Transverse colon (tissue), 4 donors: Measurements from ENCODE around the gene PTCD1. TPM values are rescaled to one million over a fixed set of nuclear protein-coding genes. Genes with fewer than 3 reads are reported as not detected.
A peak's percentile ranks its signal among the peaks of the same experiment; 100 is the strongest.

ENCODE experiments used
- DNase-seq: peaks from one replicate; pipeline ENCODE4 v3.0.0-alpha.2; 2019
- H3K27ac ChIP-seq, 4 donors: fragments of 200-600 bp; sonication (generic); 2 replicates each; pipeline ENCODE4 v1.5.1; 2016 to 2018; ENCODE audit warnings: inconsistent platforms in 4 of 4
- H3K27me3 ChIP-seq: fragments of 200-600 bp; sonication (generic); 2 replicates; pipeline ENCODE4 v1.5.1; 2017; ENCODE audit warnings: inconsistent platforms
- H3K36me3 ChIP-seq, 4 donors: fragments of 200-600 bp; sonication (generic); 2 replicates each; pipeline ENCODE4 v1.5.1; 2017 to 2019; ENCODE audit warnings: inconsistent platforms in 4 of 4
- H3K4me1 ChIP-seq, 4 donors: fragments of 200-600 bp; sonication (generic); 2 replicates each; pipeline ENCODE4 v1.5.1; 2017 to 2020; ENCODE audit warnings: inconsistent platforms in 4 of 4
- H3K4me3 ChIP-seq, 4 donors: fragments of 200-600 bp; sonication (generic); 1 replicate in 1 of 4; 2 replicates in 3 of 4; pipeline versions ENCODE4 v1.5.1 to v1.6.1; 2017 to 2019; ENCODE audit warnings: inconsistent platforms in 4 of 4
- H3K9me3 ChIP-seq, 2 donors: fragments of 200-600 bp; sonication (generic); 2 replicates each; pipeline ENCODE4 v1.5.1; 2017 to 2019; ENCODE audit warnings: inconsistent platforms in 2 of 2
- CTCF ChIP-seq, 5 experiments: fragments of 200-600 bp in 3 of 5; fragments of 450-650 bp in 2 of 5; sonication (generic) in 3 of 5; IDR thresholded peaks; 1 replicate in 2 of 5; 2 replicates in 3 of 5; pipeline ENCODE4 v1.5.1; 2016 to 2017; ENCODE audit warnings: antibody characterized with exemption in 5 of 5, inconsistent platforms in 3 of 5, mild to moderate bottlenecking in 2 of 5, moderate library complexity in 1 of 5
- EP300 ChIP-seq: sonication (generic); formaldehyde crosslinking; IDR thresholded peaks from one replicate; pipeline ENCODE4 v1.6.1; 2017; ENCODE audit warnings: antibody characterized with exemption, low read depth
- POLR2A ChIP-seq: fragments of 450-650 bp; IDR thresholded peaks from one replicate; pipeline ENCODE4 v1.6.1; 2016; ENCODE audit warnings: antibody characterized with exemption, mild to moderate bottlenecking, moderate library complexity
- POLR2AphosphoS5 ChIP-seq, 3 donors: sonication (generic); formaldehyde crosslinking; IDR thresholded peaks; one replicate each; pipeline ENCODE4 v1.6.1; 2016; ENCODE audit warnings: antibody characterized with exemption in 3 of 3
- WGBS, 2 donors: methylation state at CpG; one replicate each; pipeline ENCODE4 v1.1.5; 2018; ENCODE audit warnings: low coverage in 1 of 2; 5-methylcytosine and 5-hydroxymethylcytosine counted together
- in situ Hi-C, 4 donors: fragments of 200-750 bp; cut with MboI; loops; one replicate each; pipeline versions ENCODE4 v1.15.0 to v1.15.1; 2017; ENCODE audit warnings: low sequenced_read_pairs in 3 of 4, low pct_ligation_motif_present in 1 of 4, low pct_unique_long_range_greater_than_20kb in 1 of 4
- intact Hi-C: fragments of 100-400 bp; cut with DNase I; formaldehyde crosslinking; loops from one replicate; pipeline ENCODE4 v1.15.1; 2023; ENCODE audit warnings: low total_unique reads
- total RNA-seq, 4 donors: library from RNA; depleted of rRNA; stranded (reverse); fragments of >200 nt; gene quantifications; one replicate each; pipeline ENCODE4 v1.1.0, GENCODE V29; 2016

Gene PTCD1
- total RNA-seq, 4 donors from 2014 or later: 1.8 to 38.2 (median 5.5) TPM

GRCh38 chr7:99372275-99373090, 66.1 kb downstream of the PTCD1 start:
- no peak for TF ChIP-seq POLR2A
- peak in 1 of 3 donors; percentile 13 for TF ChIP-seq POLR2AphosphoS5 (IDR thresholded peaks at IDR 0.05)
- no peak for TF ChIP-seq EP300
- no peak for TF ChIP-seq CTCF (IDR thresholded peaks at IDR 0.05)
- no peaks in the 10 kb centered on the region for H3K36me3 ChIP-seq
- peak overlapping the region in 2 of 4 donors; percentile 6 to 17 for H3K4me3 ChIP-seq
- H3K27ac ChIP-seq: peak overlapping the region; percentile 49 to 96 (median 74)
- peak; percentile 57 for DNase-seq
- H3K9me3 ChIP-seq: no peaks in the 10 kb centered on the region
- H3K27me3 ChIP-seq: no peaks in the 10 kb centered on the region
- in situ Hi-C loops (no loop called here), intact Hi-C loops (no loop called here)
- H3K4me1 ChIP-seq: peaks cover 0 to 33% (median 26%) of the 10 kb centered on the region in 4 donors
- WGBS, 2 donors: 40% methylated on average over 21 of the region's 21 CpGs; no CpG with 5 or more reads in 1 of the 2 donors

DNA sequence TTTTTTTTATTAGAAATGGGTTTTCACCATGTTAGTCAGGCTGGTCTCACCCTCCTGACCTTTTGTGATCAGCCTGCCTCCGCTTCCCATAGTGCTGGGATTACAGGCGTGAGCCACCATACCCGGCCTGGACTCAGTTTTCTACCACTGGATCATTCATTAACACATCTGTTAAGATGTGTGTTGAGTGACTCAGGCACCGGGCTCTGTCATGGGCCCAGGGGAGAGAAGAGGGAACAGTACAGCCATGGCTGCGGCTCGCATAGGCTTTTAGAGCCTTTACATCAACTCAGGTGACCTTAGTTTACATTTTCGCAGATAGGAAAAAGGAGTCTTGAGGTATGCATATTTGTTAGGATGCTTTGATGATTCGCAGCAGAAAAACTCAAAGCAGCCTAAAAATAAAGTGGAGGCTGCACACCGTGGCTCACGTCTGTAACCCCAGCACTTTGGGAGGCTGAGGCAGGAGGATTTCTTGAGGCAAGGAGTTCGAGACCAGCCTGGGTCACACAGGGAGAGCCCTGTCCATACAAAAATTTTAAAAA, 67.2 kb downstream of the PTCD1 start:
- H3K27ac ChIP-seq: no peak overlapping the region
- TF ChIP-seq EP300 (no peak), POLR2AphosphoS5 (IDR thresholded peaks at IDR 0.05) (no peak), POLR2A (no peak), CTCF (IDR thresholded peaks at IDR 0.05) (no peak)
- H3K27me3 ChIP-seq: no peaks in the 10 kb centered on the region
- no peak for DNase-seq
- peaks cover 0 to 27% (median 26%) of the 10 kb centered on the region in 4 donors for H3K4me1 ChIP-seq
- in situ Hi-C loops: no loop called here
- H3K4me3 ChIP-seq: no peak overlapping the region
- no peaks in the 10 kb centered on the region for H3K9me3 ChIP-seq
- H3K36me3 ChIP-seq: no peaks in the 10 kb centered on the region
- 93 to 95% methylated on average over 4 to 11 of the region's 11 CpGs for WGBS, 2 donors
- intact Hi-C loops: no loop called here

DNA sequence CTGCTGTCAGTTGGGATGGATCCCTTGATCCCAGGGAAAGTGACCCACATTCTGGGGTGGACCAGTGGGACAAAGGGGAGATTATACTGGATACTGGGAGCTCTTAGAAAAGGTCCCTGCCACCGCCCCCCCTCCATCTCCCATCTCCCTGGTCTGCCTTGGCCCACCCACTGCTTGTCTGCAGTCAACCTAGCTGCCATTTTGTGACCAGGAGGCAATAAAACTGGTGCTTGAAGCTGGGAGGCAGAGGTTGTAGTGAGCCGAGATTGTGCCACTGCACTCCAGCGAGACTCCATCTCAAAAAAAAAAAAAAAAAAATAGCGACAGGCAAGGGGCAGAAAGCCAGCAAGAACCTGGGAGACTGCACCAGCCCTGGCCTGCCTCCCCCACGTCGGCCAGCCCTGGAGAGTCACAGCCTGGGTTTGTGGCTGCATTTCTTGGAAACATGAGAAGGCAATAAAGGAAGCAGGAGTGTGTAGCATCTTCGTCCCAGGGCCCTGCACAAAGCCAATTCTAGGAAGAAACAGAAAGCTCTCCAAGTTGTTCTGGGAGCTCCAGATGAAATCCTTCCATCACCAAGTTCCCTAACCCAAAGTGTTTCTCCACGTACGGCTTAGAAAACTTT, 68.7 kb downstream of the PTCD1 start:
- Histone ChIP-seq H3K4me3 (no peak overlapping the region), H3K36me3 (peaks cover 0 to 6% (median 2%) of the 10 kb centered on the region in 4 donors), H3K27me3 (no peaks in the 10 kb centered on the region), H3K9me3 (no peaks in the 10 kb centered on the region), H3K27ac (no peak overlapping the region), H3K4me1 (peaks cover 0 to 20% (median 16%) of the 10 kb centered on the region in 4 donors)
- 60% methylated on average over 9 of the region's 9 CpGs; no CpG with 5 or more reads in 1 of the 2 donors for WGBS, 2 donors
- no peak for DNase-seq
- TF ChIP-seq POLR2A (no peak), EP300 (no peak), POLR2AphosphoS5 (IDR thresholded peaks at IDR 0.05) (no peak), CTCF (IDR thresholded peaks at IDR 0.05) (no peak)
- in situ Hi-C loops (loop anchor here in 1 of 4 donors (10.0 kb wide), 1 partner anchor 45 kb away; no protein-coding TSS in a partner anchor), intact Hi-C loops (no loop called here)

DNA sequence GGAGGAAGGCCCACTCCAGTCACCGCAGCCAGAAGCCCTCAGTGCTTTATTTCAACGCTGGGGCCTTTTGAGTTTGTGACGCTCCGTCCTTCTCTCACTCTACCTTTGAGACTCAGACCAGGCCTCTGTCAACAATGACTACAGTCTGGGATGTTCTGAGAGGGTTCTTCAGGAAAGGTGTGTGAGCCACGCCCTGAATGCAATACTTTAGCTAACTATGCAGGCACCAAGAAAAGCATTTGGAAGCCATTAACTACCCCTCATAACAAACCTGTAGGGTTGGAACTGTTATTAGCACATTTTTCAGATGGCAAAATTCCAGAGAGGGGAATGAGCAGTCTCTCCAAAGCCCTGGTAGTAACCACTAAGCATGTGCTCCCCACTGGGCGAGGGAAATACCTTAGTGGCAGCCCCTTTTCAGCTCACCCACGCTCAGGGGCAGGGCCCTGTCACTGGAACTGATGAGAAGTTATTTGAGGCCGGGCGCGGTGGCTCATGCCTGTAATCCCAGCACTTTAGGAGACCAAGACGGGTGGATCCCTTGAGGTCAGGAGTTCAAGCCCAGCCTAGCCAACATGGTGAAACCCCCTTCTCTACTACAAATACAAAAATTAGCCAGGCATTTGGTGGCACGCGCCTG, 69.7 kb downstream of the PTCD1 start:
- in situ Hi-C loops: loop anchor here in 1 of 4 donors (10.0 kb wide), 1 partner anchor 46 kb away; no protein-coding TSS in a partner anchor
- H3K36me3 ChIP-seq: peaks cover 0 to 13% (median 7%) of the 10 kb centered on the region in 4 donors

More for the DNA sequence above, 69.7 kb downstream of the PTCD1 start:
- Histone ChIP-seq H3K4me3 (no peak overlapping the region), H3K9me3 (no peaks in the 10 kb centered on the region), H3K27ac (no peak overlapping the region), H3K4me1 (peaks cover 0 to 14% (median 11%) of the 10 kb centered on the region in 4 donors), H3K27me3 (no peaks in the 10 kb centered on the region)
- TF ChIP-seq EP300 (no peak), POLR2AphosphoS5 (IDR thresholded peaks at IDR 0.05) (no peak), CTCF (IDR thresholded peaks at IDR 0.05) (no peak), POLR2A (no peak)
- intact Hi-C loops: no loop called here
- DNase-seq: no peak
- 93 to 94% methylated on average over 7 to 13 of the region's 13 CpGs for WGBS, 2 donors
